GM23338 (cell line): ENCODE measurements around the gene SLC49A4. TPM values are rescaled to one million over a fixed set of nuclear protein-coding genes. Genes with fewer than 3 reads are reported as not detected.

ENCODE experiments used
- ATAC-seq: fragments of 200-7000 bp; cut with Tn5 transposase; 3 replicates; pipeline ENCODE4 v1.9.1; 2020
- DNase-seq: peaks from one replicate; pipeline ENCODE4 v3.0.0-alpha.2; 2015; ENCODE audit warnings: low spot score
- H2AFZ ChIP-seq: fragments of 200-600 bp; sonication (generic); 2 replicates; pipeline ENCODE4 v1.8.0; 2016; ENCODE audit warnings: antibody characterized with exemption, mild to moderate bottlenecking, moderate library complexity
- H3F3A ChIP-seq: fragments of 200-600 bp; sonication (generic); replicated peaks from 2 replicates; pipeline ENCODE4 v1.8.0; 2017; ENCODE audit warnings: antibody characterized with exemption, mixed run types, low read depth
- H3K27ac ChIP-seq: fragments of 200-600 bp; sonication (generic); 2 replicates; pipeline ENCODE4 v1.6.1; 2016; ENCODE audit warnings: low read depth
- H3K27me3 ChIP-seq: fragments of 200-600 bp; sonication (generic); 2 replicates; pipeline ENCODE4 v1.8.0; 2016; ENCODE audit warnings: mild to moderate bottlenecking, mixed run types, moderate library complexity; ENCODE audit not compliant: insufficient read depth
- H3K36me3 ChIP-seq: fragments of 200-600 bp; sonication (generic); 2 replicates; pipeline ENCODE4 v1.8.0; 2016; ENCODE audit warnings: mild to moderate bottlenecking; ENCODE audit not compliant: insufficient read depth
- H3K4me1 ChIP-seq: fragments of 200-600 bp; sonication (generic); 2 replicates; pipeline ENCODE4 v1.8.0; 2016; ENCODE audit warnings: mild to moderate bottlenecking, moderate library complexity; ENCODE audit not compliant: insufficient read depth
- H3K4me2 ChIP-seq: fragments of 200-600 bp; sonication (generic); 2 replicates; pipeline ENCODE4 v1.7.1; 2017; ENCODE audit warnings: mixed run types
- H3K4me3 ChIP-seq: fragments of 200-600 bp; sonication (generic); 2 replicates; pipeline ENCODE4 v1.6.1; 2016; ENCODE audit warnings: mixed run types
- H3K79me2 ChIP-seq: fragments of 200-600 bp; sonication (generic); replicated peaks from 2 replicates; pipeline ENCODE4 v1.8.0; 2017; ENCODE audit warnings: mild to moderate bottlenecking; ENCODE audit not compliant: insufficient read depth
- H3K9me2 ChIP-seq: fragments of 200-600 bp; sonication (generic); 2 replicates; pipeline ENCODE4 v1.8.0; 2017; ENCODE audit not compliant: insufficient read depth
- H4K20me1 ChIP-seq: fragments of 200-600 bp; sonication (generic); replicated peaks from 2 replicates; pipeline ENCODE4 v1.8.0; 2017; ENCODE audit warnings: mild to moderate bottlenecking; ENCODE audit not compliant: insufficient read depth
- H3K27ac Mint-ChIP-seq: 2 replicates; pipeline ENCODE4 v1.8.0; 2020; ENCODE audit warnings: inconsistent platforms, mild to moderate bottlenecking, moderate library complexity, mixed read lengths
- H3K27me3 Mint-ChIP-seq: 3 replicates; pipeline ENCODE4 v1.8.0; 2022; ENCODE audit warnings: low read depth, mild to moderate bottlenecking, moderate library complexity, mixed read lengths, inconsistent platforms; ENCODE audit not compliant: insufficient read depth, poor library complexity
- H3K36me3 Mint-ChIP-seq: 3 replicates; pipeline ENCODE4 v1.8.0; 2021; ENCODE audit warnings: low read depth, mild to moderate bottlenecking, inconsistent platforms, moderate library complexity, mixed read lengths
- H3K4me1 Mint-ChIP-seq: 3 replicates; pipeline ENCODE4 v1.8.0; 2020; ENCODE audit warnings: mild to moderate bottlenecking, inconsistent platforms, mixed read lengths
- H3K4me3 Mint-ChIP-seq: 3 replicates; pipeline ENCODE4 v1.8.0; 2021; ENCODE audit warnings: moderate library complexity, mild to moderate bottlenecking, inconsistent platforms, mixed read lengths
- H3K9me3 Mint-ChIP-seq: 3 replicates; pipeline ENCODE4 v1.8.0; 2020; ENCODE audit warnings: moderate library complexity, mild to moderate bottlenecking, inconsistent platforms, mixed read lengths
- CREB1 ChIP-seq: fragments of 250-450 bp; sonication (Bioruptor Pico); IDR thresholded peaks from 2 replicates; pipeline ENCODE4 v1.5.0; 2020; ENCODE audit warnings: low read depth, mild to moderate bottlenecking, moderate library complexity
- EZH2 ChIP-seq: fragments of 200-600 bp; sonication (generic); IDR thresholded peaks from one replicate; pipeline ENCODE4 v1.8.0; 2017; ENCODE audit warnings: antibody characterized with exemption, mild to moderate bottlenecking, low read depth; ENCODE audit not compliant: unreplicated experiment
- EZH2phosphoT487 ChIP-seq: fragments of 200-600 bp; sonication (generic); IDR thresholded peaks from one replicate; pipeline ENCODE4 v1.8.1; 2018; ENCODE audit warnings: antibody characterized with exemption; ENCODE audit not compliant: unreplicated experiment
- JUNB ChIP-seq: IDR thresholded peaks from one replicate; pipeline ENCODE4 v1.6.1; 2016; ENCODE audit warnings: antibody characterized with exemption; ENCODE audit not compliant: unreplicated experiment
- NANOG ChIP-seq: IDR thresholded peaks from 2 replicates; pipeline ENCODE4 v1.6.1; 2016; ENCODE audit warnings: antibody characterized with exemption, borderline replicate concordance
- POLR2AphosphoS5 ChIP-seq: IDR thresholded peaks from 2 replicates; pipeline ENCODE4 v1.6.1; 2016; ENCODE audit warnings: antibody characterized with exemption, low read depth
- STAT1 ChIP-seq: IDR thresholded peaks from one replicate; pipeline ENCODE4 v1.6.1; 2016; ENCODE audit warnings: antibody characterized with exemption; ENCODE audit not compliant: unreplicated experiment
- ZNF114 ChIP-seq: fragments of 250-450 bp; sonication (Bioruptor Pico); IDR thresholded peaks from 2 replicates; pipeline ENCODE4 v1.5.0; 2020; ENCODE audit warnings: mild to moderate bottlenecking, moderate library complexity
- ZNF331 ChIP-seq: fragments of 250-450 bp; sonication (Bioruptor Pico); IDR thresholded peaks from 2 replicates; pipeline ENCODE4 v1.5.0; 2020; ENCODE audit warnings: low read depth, mild to moderate bottlenecking, moderate library complexity
- polyA plus RNA-seq: library from polyadenylated mRNA; unstranded; fragments of >200 nt; fragmentation: Nextera tagmentation; extraction: Ambion mirVana; gene quantifications from 2 replicates; pipeline ENCODE4 v1.2.1, GENCODE V29; 2016
- total RNA-seq: library from RNA; depleted of rRNA; stranded (reverse); fragments of >200 nt; shearing (Covaris generic); gene quantifications from 2 replicates; pipeline ENCODE4 v1.2.3, GENCODE V29; 2014
- TF ChIP-seq, protein P1 (sequence below): fragments of 250-450 bp; sonication (Bioruptor Pico); IDR thresholded peaks from 2 replicates; pipeline ENCODE4 v1.5.0; 2020; ENCODE audit warnings: mild to moderate bottlenecking, moderate library complexity
- TF ChIP-seq, protein P2 (sequence below), 2 experiments: fragments of 200-600 bp in 1 of 2; sonication (generic) in 1 of 2; conservative IDR thresholded peaks; 2 replicates each; pipeline versions ENCODE4 v1.5.1 to v1.6.1; 2016 to 2017; ENCODE audit warnings: antibody characterized with exemption in 2 of 2, low read depth in 2 of 2, mild to moderate bottlenecking in 2 of 2, moderate library complexity in 1 of 2
- TF ChIP-seq, protein P3 (sequence below): IDR thresholded peaks from one replicate; pipeline ENCODE4 v1.6.1; 2018; ENCODE audit warnings: antibody characterized with exemption; ENCODE audit not compliant: unreplicated experiment
- TF ChIP-seq, protein P4 (sequence below): IDR thresholded peaks from 2 replicates; pipeline ENCODE4 v1.6.1; 2016; ENCODE audit warnings: antibody characterized with exemption

Gene SLC49A4
- total and polyA plus RNA-seq, 2 experiments from 2014 or later = 3.7 to 16.8 TPM

DNA sequence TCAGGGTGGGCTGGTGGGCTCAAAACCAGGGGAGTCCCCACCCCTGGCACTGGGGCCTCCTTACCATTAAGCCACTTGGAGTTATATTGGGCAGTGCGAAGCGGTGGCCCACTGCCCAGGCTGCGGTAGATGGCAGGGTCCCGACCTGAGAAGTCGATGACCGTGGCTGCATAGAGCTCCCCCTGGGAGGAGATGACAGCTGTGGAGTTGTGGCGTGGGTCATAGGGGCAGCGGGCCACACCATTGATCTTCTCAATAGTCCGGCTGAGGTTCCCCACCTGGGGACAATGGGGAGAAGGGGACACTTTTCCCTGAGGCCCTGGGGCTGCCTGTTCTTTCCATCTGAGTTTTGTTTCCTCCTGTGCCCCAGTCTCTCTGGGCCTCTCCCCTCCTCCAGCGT, 132.9 kb downstream of the SLC49A4 start:
- Histone ChIP-seq H3K79me2 (no peaks in the 10 kb centered on the region), H4K20me1 (no peaks in the 10 kb centered on the region; the same call in none of the 2 replicates), H3K9me2 (no peaks in the 10 kb centered on the region), H3K27me3 (peaks cover 10% of the 10 kb centered on the region), H3F3A (no peaks in the 10 kb centered on the region), H3K4me1 (no peaks in the 10 kb centered on the region), H3K36me3 (no peaks in the 10 kb centered on the region), H2AFZ (no peak overlapping the region), H3K27ac (no peak overlapping the region), H3K4me2 (no peak overlapping the region), H3K4me3 (no peak overlapping the region)
- no peaks in the 10 kb centered on the region for H3K9me3 Mint-ChIP-seq
- H3K36me3 Mint-ChIP-seq = no peaks in the 10 kb centered on the region
- no peak for ATAC-seq
- no peaks in the 10 kb centered on the region; the same call in 2 of the 3 replicates for H3K4me1 Mint-ChIP-seq
- H3K27ac Mint-ChIP-seq = no peak overlapping the region
- H3K4me3 Mint-ChIP-seq = no peak overlapping the region
- DNase-seq = no peak
- peaks cover 12% of the 10 kb centered on the region for H3K27me3 Mint-ChIP-seq
- TF ChIP-seq, protein P1, sequence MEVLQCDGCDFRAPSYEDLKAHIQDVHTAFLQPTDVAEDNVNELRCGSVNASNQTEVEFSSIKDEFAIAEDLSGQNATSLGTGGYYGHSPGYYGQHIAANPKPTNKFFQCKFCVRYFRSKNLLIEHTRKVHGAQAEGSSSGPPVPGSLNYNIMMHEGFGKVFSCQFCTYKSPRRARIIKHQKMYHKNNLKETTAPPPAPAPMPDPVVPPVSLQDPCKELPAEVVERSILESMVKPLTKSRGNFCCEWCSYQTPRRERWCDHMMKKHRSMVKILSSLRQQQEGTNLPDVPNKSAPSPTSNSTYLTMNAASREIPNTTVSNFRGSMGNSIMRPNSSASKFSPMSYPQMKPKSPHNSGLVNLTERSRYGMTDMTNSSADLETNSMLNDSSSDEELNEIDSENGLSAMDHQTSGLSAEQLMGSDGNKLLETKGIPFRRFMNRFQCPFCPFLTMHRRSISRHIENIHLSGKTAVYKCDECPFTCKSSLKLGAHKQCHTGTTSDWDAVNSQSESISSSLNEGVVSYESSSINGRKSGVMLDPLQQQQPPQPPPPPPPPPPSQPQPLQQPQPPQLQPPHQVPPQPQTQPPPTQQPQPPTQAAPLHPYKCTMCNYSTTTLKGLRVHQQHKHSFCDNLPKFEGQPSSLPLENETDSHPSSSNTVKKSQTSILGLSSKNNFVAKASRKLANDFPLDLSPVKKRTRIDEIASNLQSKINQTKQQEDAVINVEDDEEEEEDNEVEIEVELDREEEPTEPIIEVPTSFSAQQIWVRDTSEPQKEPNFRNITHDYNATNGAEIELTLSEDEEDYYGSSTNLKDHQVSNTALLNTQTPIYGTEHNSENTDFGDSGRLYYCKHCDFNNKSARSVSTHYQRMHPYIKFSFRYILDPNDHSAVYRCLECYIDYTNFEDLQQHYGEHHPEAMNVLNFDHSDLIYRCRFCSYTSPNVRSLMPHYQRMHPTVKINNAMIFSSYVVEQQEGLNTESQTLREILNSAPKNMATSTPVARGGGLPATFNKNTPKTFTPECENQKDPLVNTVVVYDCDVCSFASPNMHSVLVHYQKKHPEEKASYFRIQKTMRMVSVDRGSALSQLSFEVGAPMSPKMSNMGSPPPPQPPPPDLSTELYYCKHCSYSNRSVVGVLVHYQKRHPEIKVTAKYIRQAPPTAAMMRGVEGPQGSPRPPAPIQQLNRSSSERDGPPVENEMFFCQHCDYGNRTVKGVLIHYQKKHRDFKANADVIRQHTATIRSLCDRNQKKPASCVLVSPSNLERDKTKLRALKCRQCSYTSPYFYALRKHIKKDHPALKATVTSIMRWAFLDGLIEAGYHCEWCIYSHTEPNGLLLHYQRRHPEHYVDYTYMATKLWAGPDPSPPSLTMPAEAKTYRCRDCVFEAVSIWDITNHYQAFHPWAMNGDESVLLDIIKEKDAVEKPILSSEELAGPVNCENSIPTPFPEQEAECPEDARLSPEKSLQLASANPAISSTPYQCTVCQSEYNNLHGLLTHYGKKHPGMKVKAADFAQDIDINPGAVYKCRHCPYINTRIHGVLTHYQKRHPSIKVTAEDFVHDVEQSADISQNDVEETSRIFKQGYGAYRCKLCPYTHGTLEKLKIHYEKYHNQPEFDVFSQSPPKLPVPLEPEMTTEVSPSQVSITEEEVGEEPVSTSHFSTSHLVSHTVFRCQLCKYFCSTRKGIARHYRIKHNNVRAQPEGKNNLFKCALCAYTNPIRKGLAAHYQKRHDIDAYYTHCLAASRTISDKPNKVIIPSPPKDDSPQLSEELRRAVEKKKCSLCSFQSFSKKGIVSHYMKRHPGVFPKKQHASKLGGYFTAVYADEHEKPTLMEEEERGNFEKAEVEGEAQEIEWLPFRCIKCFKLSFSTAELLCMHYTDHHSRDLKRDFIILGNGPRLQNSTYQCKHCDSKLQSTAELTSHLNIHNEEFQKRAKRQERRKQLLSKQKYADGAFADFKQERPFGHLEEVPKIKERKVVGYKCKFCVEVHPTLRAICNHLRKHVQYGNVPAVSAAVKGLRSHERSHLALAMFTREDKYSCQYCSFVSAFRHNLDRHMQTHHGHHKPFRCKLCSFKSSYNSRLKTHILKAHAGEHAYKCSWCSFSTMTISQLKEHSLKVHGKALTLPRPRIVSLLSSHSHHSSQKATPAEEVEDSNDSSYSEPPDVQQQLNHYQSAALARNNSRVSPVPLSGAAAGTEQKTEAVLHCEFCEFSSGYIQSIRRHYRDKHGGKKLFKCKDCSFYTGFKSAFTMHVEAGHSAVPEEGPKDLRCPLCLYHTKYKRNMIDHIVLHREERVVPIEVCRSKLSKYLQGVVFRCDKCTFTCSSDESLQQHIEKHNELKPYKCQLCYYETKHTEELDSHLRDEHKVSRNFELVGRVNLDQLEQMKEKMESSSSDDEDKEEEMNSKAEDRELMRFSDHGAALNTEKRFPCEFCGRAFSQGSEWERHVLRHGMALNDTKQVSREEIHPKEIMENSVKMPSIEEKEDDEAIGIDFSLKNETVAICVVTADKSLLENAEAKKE (CRISPR knock-in tag) = no peak
- TF ChIP-seq JUNB (no peak), EZH2phosphoT487 (no peak), NANOG (no peak), ZNF331 (no peak), POLR2AphosphoS5 (no peak), EZH2 (no peak), ZNF114 (CRISPR knock-in tag) (no peak), STAT1 (no peak), CREB1 (CRISPR knock-in tag) (no peak)
- TF ChIP-seq, protein P2, sequence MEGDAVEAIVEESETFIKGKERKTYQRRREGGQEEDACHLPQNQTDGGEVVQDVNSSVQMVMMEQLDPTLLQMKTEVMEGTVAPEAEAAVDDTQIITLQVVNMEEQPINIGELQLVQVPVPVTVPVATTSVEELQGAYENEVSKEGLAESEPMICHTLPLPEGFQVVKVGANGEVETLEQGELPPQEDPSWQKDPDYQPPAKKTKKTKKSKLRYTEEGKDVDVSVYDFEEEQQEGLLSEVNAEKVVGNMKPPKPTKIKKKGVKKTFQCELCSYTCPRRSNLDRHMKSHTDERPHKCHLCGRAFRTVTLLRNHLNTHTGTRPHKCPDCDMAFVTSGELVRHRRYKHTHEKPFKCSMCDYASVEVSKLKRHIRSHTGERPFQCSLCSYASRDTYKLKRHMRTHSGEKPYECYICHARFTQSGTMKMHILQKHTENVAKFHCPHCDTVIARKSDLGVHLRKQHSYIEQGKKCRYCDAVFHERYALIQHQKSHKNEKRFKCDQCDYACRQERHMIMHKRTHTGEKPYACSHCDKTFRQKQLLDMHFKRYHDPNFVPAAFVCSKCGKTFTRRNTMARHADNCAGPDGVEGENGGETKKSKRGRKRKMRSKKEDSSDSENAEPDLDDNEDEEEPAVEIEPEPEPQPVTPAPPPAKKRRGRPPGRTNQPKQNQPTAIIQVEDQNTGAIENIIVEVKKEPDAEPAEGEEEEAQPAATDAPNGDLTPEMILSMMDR (conservative IDR thresholded peaks at IDR 0.05; ENCODE audit: low read depth in 2 of 2) = no peak
- TF ChIP-seq, protein P3, sequence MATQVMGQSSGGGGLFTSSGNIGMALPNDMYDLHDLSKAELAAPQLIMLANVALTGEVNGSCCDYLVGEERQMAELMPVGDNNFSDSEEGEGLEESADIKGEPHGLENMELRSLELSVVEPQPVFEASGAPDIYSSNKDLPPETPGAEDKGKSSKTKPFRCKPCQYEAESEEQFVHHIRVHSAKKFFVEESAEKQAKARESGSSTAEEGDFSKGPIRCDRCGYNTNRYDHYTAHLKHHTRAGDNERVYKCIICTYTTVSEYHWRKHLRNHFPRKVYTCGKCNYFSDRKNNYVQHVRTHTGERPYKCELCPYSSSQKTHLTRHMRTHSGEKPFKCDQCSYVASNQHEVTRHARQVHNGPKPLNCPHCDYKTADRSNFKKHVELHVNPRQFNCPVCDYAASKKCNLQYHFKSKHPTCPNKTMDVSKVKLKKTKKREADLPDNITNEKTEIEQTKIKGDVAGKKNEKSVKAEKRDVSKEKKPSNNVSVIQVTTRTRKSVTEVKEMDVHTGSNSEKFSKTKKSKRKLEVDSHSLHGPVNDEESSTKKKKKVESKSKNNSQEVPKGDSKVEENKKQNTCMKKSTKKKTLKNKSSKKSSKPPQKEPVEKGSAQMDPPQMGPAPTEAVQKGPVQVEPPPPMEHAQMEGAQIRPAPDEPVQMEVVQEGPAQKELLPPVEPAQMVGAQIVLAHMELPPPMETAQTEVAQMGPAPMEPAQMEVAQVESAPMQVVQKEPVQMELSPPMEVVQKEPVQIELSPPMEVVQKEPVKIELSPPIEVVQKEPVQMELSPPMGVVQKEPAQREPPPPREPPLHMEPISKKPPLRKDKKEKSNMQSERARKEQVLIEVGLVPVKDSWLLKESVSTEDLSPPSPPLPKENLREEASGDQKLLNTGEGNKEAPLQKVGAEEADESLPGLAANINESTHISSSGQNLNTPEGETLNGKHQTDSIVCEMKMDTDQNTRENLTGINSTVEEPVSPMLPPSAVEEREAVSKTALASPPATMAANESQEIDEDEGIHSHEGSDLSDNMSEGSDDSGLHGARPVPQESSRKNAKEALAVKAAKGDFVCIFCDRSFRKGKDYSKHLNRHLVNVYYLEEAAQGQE = no peak
- TF ChIP-seq, protein P4, sequence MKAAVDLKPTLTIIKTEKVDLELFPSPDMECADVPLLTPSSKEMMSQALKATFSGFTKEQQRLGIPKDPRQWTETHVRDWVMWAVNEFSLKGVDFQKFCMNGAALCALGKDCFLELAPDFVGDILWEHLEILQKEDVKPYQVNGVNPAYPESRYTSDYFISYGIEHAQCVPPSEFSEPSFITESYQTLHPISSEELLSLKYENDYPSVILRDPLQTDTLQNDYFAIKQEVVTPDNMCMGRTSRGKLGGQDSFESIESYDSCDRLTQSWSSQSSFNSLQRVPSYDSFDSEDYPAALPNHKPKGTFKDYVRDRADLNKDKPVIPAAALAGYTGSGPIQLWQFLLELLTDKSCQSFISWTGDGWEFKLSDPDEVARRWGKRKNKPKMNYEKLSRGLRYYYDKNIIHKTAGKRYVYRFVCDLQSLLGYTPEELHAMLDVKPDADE = no peak
